HEK293 (cell line): ENCODE data around the gene SIK3.

Experiments used
- ZBTB1 ChIP-seq: fragments of 450-650 bp; formaldehyde crosslinking; IDR thresholded peaks from 2 replicates; pipeline ENCODE4 v1.5.1; 2016; ENCODE audit warnings: missing biosample characterization, missing genetic modification characterization
- ZBTB8A ChIP-seq: fragments of 450-650 bp; formaldehyde crosslinking; IDR thresholded peaks from 2 replicates; pipeline ENCODE4 v1.5.1; 2016; ENCODE audit warnings: missing biosample characterization, missing genetic modification characterization
- ZIC2 ChIP-seq: fragments of 450-650 bp; formaldehyde crosslinking; IDR thresholded peaks from 2 replicates; pipeline ENCODE4 v1.5.1; 2016; ENCODE audit warnings: missing biosample characterization, missing genetic modification characterization
- ZNF202 ChIP-seq: fragments of 450-650 bp; formaldehyde crosslinking; IDR thresholded peaks from 2 replicates; pipeline ENCODE4 v1.5.1; 2016; ENCODE audit warnings: missing biosample characterization, missing genetic modification characterization, borderline replicate concordance
- ZNF354C ChIP-seq: fragments of 450-650 bp; formaldehyde crosslinking; IDR thresholded peaks from 2 replicates; pipeline ENCODE4 v1.5.1; 2016; ENCODE audit warnings: missing biosample characterization, missing genetic modification characterization, low read depth, borderline replicate concordance
- ZNF473 ChIP-seq: fragments of 450-650 bp; formaldehyde crosslinking; IDR thresholded peaks from 2 replicates; pipeline ENCODE4 v1.5.1; 2017; ENCODE audit warnings: missing biosample characterization, missing genetic modification characterization
- ZNF544 ChIP-seq: fragments of 450-650 bp; formaldehyde crosslinking; IDR thresholded peaks from 2 replicates; pipeline ENCODE4 v1.5.0; 2017; ENCODE audit warnings: missing biosample characterization, missing genetic modification characterization
- ZNF629 ChIP-seq: fragments of 450-650 bp; formaldehyde crosslinking; IDR thresholded peaks from 2 replicates; pipeline ENCODE4 v1.5.1; 2017; ENCODE audit warnings: missing biosample characterization, missing genetic modification characterization
- ZNF792 ChIP-seq: fragments of 450-650 bp; formaldehyde crosslinking; IDR thresholded peaks from 2 replicates; pipeline ENCODE4 v1.5.1; 2016; ENCODE audit warnings: missing biosample characterization, missing genetic modification characterization
- TF ChIP-seq, protein P1 (sequence below): fragments of 450-650 bp; formaldehyde crosslinking; IDR thresholded peaks from 2 replicates; pipeline ENCODE4 v1.5.1; 2016; ENCODE audit warnings: missing biosample characterization, missing genetic modification characterization
- TF ChIP-seq, protein P2 (sequence below): fragments of 450-650 bp; formaldehyde crosslinking; IDR thresholded peaks from 2 replicates; pipeline ENCODE4 v1.5.1; 2016; ENCODE audit warnings: missing biosample characterization, missing genetic modification characterization, borderline replicate concordance
- TF ChIP-seq, protein P3 (sequence below): fragments of 450-650 bp; formaldehyde crosslinking; IDR thresholded peaks from 2 replicates; pipeline ENCODE4 v1.5.1; 2016; ENCODE audit warnings: missing biosample characterization, missing genetic modification characterization, low read depth
- TF ChIP-seq, protein P4 (sequence below): fragments of 450-650 bp; formaldehyde crosslinking; IDR thresholded peaks from 2 replicates; pipeline ENCODE4; 2016; ENCODE audit warnings: missing biosample characterization, missing genetic modification characterization
- TF ChIP-seq, protein P5 (sequence below): fragments of 450-650 bp; formaldehyde crosslinking; IDR thresholded peaks from 2 replicates; pipeline ENCODE4 v1.5.1; 2016; ENCODE audit warnings: missing biosample characterization, missing genetic modification characterization

DNA sequence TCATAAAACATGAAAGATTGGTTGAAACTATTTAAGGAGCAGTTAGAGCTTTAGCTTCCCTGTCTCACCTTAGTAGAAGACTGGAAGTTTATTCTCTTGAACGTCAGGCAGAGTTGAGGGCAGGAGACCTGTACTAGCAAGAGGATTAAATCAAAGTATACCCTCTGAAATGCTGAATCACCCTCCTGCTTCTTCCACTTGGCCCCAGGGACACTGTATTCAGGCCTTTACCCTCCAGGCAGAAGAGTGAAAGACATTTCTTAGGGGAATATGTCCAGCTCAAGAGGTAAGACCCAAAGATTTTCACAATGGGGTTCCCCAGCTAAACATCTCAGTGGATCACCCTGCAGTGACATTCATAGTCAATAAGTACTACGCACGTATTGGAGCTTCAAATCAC lies 287.0 kb downstream of the SIK3 start:
- TF ChIP-seq, protein P1, sequence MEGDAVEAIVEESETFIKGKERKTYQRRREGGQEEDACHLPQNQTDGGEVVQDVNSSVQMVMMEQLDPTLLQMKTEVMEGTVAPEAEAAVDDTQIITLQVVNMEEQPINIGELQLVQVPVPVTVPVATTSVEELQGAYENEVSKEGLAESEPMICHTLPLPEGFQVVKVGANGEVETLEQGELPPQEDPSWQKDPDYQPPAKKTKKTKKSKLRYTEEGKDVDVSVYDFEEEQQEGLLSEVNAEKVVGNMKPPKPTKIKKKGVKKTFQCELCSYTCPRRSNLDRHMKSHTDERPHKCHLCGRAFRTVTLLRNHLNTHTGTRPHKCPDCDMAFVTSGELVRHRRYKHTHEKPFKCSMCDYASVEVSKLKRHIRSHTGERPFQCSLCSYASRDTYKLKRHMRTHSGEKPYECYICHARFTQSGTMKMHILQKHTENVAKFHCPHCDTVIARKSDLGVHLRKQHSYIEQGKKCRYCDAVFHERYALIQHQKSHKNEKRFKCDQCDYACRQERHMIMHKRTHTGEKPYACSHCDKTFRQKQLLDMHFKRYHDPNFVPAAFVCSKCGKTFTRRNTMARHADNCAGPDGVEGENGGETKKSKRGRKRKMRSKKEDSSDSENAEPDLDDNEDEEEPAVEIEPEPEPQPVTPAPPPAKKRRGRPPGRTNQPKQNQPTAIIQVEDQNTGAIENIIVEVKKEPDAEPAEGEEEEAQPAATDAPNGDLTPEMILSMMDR (tag by site-specific recombination) = no peak
- TF ChIP-seq, protein P2, sequence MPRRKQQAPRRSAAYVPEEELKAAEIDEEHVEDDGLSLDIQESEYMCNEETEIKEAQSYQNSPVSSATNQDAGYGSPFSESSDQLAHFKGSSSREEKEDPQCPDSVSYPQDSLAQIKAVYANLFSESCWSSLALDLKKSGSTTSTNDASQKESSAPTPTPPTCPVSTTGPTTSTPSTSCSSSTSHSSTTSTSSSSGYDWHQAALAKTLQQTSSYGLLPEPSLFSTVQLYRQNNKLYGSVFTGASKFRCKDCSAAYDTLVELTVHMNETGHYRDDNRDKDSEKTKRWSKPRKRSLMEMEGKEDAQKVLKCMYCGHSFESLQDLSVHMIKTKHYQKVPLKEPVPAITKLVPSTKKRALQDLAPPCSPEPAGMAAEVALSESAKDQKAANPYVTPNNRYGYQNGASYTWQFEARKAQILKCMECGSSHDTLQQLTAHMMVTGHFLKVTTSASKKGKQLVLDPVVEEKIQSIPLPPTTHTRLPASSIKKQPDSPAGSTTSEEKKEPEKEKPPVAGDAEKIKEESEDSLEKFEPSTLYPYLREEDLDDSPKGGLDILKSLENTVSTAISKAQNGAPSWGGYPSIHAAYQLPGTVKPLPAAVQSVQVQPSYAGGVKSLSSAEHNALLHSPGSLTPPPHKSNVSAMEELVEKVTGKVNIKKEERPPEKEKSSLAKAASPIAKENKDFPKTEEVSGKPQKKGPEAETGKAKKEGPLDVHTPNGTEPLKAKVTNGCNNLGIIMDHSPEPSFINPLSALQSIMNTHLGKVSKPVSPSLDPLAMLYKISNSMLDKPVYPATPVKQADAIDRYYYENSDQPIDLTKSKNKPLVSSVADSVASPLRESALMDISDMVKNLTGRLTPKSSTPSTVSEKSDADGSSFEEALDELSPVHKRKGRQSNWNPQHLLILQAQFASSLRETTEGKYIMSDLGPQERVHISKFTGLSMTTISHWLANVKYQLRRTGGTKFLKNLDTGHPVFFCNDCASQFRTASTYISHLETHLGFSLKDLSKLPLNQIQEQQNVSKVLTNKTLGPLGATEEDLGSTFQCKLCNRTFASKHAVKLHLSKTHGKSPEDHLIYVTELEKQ (tag by site-specific recombination) = no peak
- TF ChIP-seq ZNF202 (tag by site-specific recombination) (no peak), ZIC2 (tag by site-specific recombination) (no peak), ZBTB1 (tag by site-specific recombination) (no peak), ZNF544 (tag by site-specific recombination) (no peak), ZBTB8A (tag by site-specific recombination) (no peak), ZNF354C (tag by site-specific recombination) (no peak), ZNF629 (tag by site-specific recombination) (no peak), ZNF792 (no peak), ZNF473 (tag by site-specific recombination) (no peak)
- TF ChIP-seq, protein P3, sequence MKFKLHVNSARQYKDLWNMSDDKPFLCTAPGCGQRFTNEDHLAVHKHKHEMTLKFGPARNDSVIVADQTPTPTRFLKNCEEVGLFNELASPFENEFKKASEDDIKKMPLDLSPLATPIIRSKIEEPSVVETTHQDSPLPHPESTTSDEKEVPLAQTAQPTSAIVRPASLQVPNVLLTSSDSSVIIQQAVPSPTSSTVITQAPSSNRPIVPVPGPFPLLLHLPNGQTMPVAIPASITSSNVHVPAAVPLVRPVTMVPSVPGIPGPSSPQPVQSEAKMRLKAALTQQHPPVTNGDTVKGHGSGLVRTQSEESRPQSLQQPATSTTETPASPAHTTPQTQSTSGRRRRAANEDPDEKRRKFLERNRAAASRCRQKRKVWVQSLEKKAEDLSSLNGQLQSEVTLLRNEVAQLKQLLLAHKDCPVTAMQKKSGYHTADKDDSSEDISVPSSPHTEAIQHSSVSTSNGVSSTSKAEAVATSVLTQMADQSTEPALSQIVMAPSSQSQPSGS (tag by site-specific recombination) = no peak
- TF ChIP-seq, protein P4, sequence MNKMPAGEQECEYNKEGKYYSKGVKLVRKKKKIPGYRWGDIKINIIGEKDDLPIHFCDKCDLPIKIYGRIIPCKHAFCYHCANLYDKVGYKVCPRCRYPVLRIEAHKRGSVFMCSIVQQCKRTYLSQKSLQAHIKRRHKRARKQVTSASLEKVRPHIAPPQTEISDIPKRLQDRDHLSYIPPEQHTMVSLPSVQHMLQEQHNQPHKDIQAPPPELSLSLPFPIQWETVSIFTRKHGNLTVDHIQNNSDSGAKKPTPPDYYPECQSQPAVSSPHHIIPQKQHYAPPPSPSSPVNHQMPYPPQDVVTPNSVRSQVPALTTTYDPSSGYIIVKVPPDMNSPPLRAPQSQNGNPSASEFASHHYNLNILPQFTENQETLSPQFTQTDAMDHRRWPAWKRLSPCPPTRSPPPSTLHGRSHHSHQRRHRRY (tag by site-specific recombination) = no peak
- TF ChIP-seq, protein P5, sequence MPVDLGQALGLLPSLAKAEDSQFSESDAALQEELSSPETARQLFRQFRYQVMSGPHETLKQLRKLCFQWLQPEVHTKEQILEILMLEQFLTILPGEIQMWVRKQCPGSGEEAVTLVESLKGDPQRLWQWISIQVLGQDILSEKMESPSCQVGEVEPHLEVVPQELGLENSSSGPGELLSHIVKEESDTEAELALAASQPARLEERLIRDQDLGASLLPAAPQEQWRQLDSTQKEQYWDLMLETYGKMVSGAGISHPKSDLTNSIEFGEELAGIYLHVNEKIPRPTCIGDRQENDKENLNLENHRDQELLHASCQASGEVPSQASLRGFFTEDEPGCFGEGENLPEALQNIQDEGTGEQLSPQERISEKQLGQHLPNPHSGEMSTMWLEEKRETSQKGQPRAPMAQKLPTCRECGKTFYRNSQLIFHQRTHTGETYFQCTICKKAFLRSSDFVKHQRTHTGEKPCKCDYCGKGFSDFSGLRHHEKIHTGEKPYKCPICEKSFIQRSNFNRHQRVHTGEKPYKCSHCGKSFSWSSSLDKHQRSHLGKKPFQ (tag by site-specific recombination) = no peak
